Activated CD4-positive, alpha-beta T cell treated with anti-CD3 and anti-CD28 coated beads, Interleukin-2, amount 10 ng/mL, durations not matched to agents 7 days and 5 days (primary cell): ENCODE measurements around the gene QSOX2. TPM values are rescaled to one million over a fixed set of nuclear protein-coding genes. Genes with fewer than 3 reads are reported as not detected.
A peak's percentile ranks its signal among the peaks of the same experiment; 100 is the strongest.

Experiments
- CTCF ChIA-PET: fragments of 350-600 bp; sonication (Branson Sonifier 250); formaldehyde crosslinking; loops from one replicate; lab custom pipeline; 2021; ENCODE audit warnings: antibody characterized with exemption; lab: Charles Lee
- POLR2A ChIA-PET: fragments of 350-600 bp; sonication (Branson Sonifier 250); formaldehyde crosslinking; loops from one replicate; lab custom pipeline; 2021; ENCODE audit warnings: antibody characterized with exemption; lab: Charles Lee
- DNase-seq: peaks from one replicate; pipeline ENCODE4 v3.0.0-alpha.2; 2020
- H3K27ac Mint-ChIP-seq: one replicate; pipeline ENCODE4 v1.8.0; 2021; ENCODE audit warnings: mild to moderate bottlenecking, moderate library complexity, mixed read lengths
- H3K27me3 Mint-ChIP-seq: one replicate; pipeline ENCODE4 v1.8.0; 2021; ENCODE audit warnings: mixed read lengths
- H3K36me3 Mint-ChIP-seq: one replicate; pipeline ENCODE4 v1.8.0; 2021; ENCODE audit warnings: low read depth, mixed read lengths
- H3K4me1 Mint-ChIP-seq: one replicate; pipeline ENCODE4 v1.8.0; 2021; ENCODE audit warnings: mixed read lengths
- H3K4me3 Mint-ChIP-seq: one replicate; pipeline ENCODE4 v1.8.0; 2021; ENCODE audit warnings: mild to moderate bottlenecking, moderate library complexity, mixed read lengths
- H3K9me3 Mint-ChIP-seq: one replicate; pipeline ENCODE4 v1.8.0; 2021; ENCODE audit warnings: mixed read lengths
- total RNA-seq, 2 experiments: library from RNA; stranded (reverse); gene quantifications; one replicate each; pipeline ENCODE4 v1.2.3, GENCODE V29; 2021

QSOX2 gene, protein sequence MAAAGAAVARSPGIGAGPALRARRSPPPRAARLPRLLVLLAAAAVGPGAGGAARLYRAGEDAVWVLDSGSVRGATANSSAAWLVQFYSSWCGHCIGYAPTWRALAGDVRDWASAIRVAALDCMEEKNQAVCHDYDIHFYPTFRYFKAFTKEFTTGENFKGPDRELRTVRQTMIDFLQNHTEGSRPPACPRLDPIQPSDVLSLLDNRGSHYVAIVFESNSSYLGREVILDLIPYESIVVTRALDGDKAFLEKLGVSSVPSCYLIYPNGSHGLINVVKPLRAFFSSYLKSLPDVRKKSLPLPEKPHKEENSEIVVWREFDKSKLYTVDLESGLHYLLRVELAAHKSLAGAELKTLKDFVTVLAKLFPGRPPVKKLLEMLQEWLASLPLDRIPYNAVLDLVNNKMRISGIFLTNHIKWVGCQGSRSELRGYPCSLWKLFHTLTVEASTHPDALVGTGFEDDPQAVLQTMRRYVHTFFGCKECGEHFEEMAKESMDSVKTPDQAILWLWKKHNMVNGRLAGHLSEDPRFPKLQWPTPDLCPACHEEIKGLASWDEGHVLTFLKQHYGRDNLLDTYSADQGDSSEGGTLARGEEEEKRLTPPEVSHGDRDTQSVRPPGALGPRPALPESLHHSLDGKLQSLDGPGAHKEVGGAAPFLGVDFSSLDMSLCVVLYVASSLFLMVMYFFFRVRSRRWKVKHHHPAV
- 10 to 100 TPM; 13.7 to 14.0 TPM for total RNA-seq

DNA sequence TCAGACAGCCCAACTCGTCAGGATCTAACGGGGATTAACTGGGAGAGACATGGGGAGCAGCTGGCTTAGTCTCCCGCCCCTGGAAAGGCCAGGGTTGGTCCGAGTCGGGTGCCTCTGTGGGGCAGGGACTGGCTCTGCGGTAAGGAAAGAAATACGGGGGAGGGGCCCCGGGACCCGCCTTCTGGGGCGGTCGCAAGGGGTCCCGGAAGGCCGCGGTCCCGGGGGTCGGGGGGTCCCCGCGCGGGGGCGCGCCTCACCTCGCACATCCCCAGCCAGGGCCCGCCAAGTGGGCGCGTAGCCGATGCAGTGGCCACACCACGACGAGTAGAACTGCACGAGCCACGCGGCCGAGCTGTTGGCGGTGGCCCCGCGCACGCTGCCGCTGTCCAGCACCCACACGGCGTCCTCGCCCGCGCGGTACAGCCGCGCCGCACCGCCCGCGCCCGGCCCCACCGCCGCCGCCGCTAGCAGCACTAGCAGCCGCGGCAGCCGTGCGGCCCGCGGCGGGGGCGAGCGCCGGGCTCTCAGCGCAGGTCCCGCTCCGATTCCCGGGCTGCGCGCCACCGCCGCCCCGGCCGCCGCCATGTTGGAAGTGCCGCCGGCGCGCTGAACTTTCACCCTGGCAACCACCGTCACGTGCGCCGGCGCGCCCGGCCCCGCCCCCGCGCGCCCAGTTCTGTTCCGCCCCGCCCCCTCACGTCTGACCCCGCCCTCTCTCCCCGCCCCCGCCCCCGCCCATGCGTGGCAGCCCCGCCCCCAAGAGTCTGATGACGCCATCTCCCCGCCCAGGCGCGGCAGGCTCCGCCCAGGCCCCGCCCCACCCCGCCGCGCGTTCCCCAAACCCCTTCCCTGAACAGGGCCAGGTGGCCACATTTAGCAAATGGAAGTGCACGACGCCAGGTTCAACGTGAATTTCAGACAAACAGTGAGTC lies at the start of gene QSOX2:
Gene QSOX2, minus strand, starts transcription at position 594 of the 932 bp plus-strand sequence. Its CDS starts 9 bp downstream, at position 585.
- DNase-seq, result peak; percentile 82
- Mint-ChIP-seq H3K27me3 (peaks cover 1% of the 10 kb centered on the region), H3K27ac (peak within 1 kb of the TSS; percentile 92), H3K4me1 (peaks cover 29% of the 10 kb centered on the region), H3K9me3 (no peaks in the 10 kb centered on the region), H3K4me3 (peak within 1 kb of the TSS; percentile 91), H3K36me3 (no peaks in the 10 kb centered on the region)
- POLR2A ChIA-PET, result no interaction called here
- CTCF ChIA-PET, result interaction anchor here (0.6 kb wide), 1 partner anchor 276 kb away, joined by 3 read pairs; no protein-coding TSS in a partner anchor

DNA sequence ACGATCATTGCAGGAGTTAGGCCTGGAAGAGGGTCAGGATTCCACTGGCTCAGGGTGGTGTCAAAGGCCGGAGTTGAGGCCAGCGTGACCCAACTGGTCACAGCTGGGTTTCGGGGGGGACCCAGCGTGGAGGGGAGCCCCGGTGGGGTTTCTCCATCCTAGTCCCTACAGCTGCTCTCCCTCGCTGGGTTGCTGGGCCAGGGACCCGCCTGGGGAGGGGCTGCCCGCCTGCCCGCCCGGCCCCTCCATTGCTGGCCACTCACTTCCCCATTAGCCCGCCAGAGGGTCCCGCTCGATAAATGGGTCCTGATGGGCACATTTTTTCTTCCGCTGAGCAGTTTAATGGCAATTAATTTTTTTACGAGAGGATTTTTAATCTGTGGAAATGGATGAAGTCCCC lies 49.4 kb upstream of the QSOX2 start:
- Mint-ChIP-seq H3K9me3 (no peaks in the 10 kb centered on the region), H3K27ac (no peak overlapping the region), H3K27me3 (no peaks in the 10 kb centered on the region), H3K4me3 (no peak overlapping the region), H3K36me3 (no peaks in the 10 kb centered on the region), H3K4me1 (no peaks in the 10 kb centered on the region)
- DNase-seq, result no peak
- ChIA-PET POLR2A (no interaction called here), CTCF (no interaction called here)

DNA sequence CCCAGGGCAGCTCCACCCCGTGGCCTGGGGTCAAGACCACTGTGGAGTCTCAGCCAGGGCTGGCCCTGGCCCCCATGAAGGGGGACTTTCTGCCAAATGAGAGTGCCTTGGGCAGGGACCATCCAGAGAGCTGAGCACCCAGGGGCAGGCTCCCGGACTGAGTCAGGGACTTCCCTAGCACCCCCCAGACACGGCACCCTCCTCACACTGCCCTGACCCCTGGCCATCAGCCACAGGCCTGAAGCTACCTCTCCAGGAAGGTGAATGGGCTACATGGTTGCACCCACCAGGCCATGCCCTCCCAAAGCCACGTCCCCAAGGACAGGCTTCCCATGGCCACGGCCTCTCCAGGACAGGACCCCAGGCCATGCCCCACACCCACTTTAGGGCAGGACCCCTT lies 48.8 kb upstream of the QSOX2 start:
- no peak overlapping the region for H3K4me3 Mint-ChIP-seq
- no peaks in the 10 kb centered on the region for H3K36me3 Mint-ChIP-seq
- H3K9me3 Mint-ChIP-seq, result no peaks in the 10 kb centered on the region
- no peak overlapping the region for H3K27ac Mint-ChIP-seq
- ChIA-PET POLR2A (no interaction called here), CTCF (no interaction called here)
- H3K27me3 Mint-ChIP-seq, result no peaks in the 10 kb centered on the region
- no peaks in the 10 kb centered on the region for H3K4me1 Mint-ChIP-seq
- DNase-seq, result no peak

DNA sequence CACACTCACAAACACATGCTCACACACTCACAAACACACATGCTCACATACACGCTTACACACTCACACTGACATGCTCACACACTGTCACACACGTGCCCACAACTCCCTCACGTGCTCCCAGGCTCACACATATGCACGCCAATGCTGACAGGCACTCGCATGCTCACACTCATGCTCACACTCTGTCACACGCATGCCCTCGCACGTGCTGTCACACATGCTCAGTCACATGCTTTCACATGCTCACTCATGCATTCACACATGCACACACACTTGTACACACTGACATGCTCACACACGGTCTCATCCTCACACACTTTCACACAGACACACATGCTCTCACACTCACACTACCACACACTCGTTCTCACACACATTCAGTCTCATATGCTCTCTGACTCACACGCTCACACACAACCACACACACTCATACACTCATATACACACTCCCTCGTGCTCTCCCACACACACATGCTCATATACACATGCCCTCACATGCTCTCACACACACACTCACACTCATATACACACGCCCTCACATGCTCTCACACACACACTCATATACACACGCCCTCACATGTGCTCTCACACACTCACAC lies 48.0 kb upstream of the QSOX2 start:
- CTCF ChIA-PET, result no interaction called here
- DNase-seq, result no peak
- POLR2A ChIA-PET, result no interaction called here
- no peaks in the 10 kb centered on the region for H3K4me1 Mint-ChIP-seq
- H3K9me3 Mint-ChIP-seq, result no peaks in the 10 kb centered on the region
- H3K4me3 Mint-ChIP-seq, result no peak overlapping the region
- no peaks in the 10 kb centered on the region for H3K36me3 Mint-ChIP-seq
- H3K27ac Mint-ChIP-seq, result no peak overlapping the region
- no peaks in the 10 kb centered on the region for H3K27me3 Mint-ChIP-seq

DNA sequence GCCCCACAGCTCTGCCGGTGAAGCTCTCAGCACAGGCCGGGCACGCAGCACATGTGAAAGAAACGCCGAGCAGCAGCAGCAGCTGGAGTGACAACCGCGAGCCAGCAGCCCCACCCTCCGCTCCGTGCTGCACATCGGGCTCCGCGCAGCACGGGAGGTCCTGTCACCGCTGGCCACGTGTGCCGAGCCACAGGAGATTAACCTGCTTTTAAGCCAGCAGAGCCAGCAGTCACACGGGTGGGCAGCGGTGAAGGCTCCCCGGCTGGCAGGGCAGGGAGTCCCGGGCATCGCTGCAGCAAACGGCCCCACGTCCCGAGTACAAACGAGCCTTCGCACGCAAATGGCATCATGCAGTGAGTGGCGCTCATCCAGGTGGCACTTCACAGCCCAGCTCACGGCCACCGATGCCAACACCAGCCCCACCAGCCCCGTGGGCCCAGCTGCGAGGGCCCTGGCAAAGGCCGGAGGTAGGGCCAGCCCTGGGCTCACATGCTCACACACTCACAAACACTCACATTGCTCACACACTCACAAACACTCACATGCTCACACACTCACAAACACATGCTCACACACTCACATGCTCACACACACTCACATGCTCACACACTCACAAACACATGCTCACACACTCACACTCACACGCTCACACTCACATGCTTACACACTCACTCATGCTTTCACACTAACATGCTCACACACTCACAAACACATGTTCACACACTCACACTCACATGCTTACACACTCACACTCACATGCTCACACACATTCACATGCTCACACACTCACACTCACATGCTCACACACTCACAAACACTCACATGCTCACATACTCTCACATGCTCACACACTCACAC lies 47.2 kb upstream of the QSOX2 start:
- CTCF ChIA-PET, result no interaction called here
- POLR2A ChIA-PET, result no interaction called here
- H3K36me3 Mint-ChIP-seq, result no peaks in the 10 kb centered on the region

DNA sequence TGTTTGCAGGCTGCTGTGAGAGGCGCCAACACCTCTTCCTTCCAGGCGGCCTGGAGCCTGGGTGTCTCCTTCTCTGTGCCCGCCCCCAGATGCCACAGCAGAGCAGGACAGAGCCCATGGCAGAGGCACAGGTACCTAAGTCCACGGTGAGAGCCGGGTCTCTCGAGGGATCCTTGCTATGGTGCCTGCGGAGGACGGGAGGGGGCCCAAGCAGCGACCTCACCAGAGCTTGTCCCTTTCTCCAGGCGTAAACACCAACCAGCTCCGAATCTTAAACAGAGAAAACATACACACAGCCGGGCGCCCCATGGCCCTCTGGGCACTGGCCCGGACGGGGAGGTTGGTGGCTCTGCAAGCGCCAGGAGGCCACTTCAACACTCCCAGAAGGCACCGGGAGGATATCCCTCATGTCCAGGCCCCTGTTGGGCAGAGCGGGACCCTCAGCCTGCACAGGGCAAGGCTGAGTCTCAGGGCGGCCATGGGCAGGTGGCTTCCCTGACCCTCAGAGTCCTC lies 46.5 kb upstream of the QSOX2 start:
- Mint-ChIP-seq H3K4me1 (no peaks in the 10 kb centered on the region), H3K4me3 (no peak overlapping the region), H3K36me3 (no peaks in the 10 kb centered on the region), H3K27me3 (no peaks in the 10 kb centered on the region), H3K27ac (no peak overlapping the region), H3K9me3 (no peaks in the 10 kb centered on the region)
- DNase-seq, result no peak
- POLR2A ChIA-PET, result no interaction called here
- CTCF ChIA-PET, result no interaction called here

More for the DNA sequence above, 47.2 kb upstream of the QSOX2 start:
- Mint-ChIP-seq H3K27me3 (no peaks in the 10 kb centered on the region), H3K9me3 (no peaks in the 10 kb centered on the region), H3K4me3 (no peak overlapping the region), H3K27ac (no peak overlapping the region), H3K4me1 (no peaks in the 10 kb centered on the region)
- no peak for DNase-seq

DNA sequence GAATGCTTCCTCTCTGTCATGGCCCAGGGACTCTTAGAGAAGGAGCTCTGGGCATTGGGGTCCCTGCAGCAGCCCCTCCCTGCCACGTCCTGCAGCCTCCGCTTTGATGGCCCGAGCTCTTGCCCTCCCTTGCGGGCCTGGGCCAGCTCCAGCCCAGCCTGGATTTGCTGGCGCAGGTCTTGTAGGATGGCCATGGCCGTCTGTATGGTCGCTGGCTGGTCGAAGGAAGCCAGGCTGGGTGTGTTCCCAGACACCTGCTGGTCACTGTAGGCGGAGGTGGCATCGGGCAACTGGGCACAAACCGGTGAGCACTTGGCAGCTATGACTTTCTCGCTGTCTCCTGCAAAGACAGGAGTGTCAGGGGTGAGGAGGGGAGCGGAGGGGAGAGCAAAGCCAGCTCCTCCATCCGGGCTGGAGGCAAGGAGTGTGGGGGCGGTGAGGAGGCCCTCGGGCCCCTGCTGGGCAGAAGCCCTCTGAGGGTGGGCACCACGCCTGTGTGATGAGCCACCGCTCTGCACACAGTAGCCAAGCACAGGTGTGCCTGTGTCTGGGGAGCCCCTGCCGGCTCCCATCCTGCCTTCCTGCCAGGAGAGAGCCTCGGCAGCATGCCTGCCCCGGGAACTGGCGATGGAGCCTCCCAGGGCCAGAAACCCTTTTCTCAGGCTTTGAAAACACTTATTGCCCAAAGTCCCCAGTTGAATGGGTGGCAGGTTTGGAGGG lies 45.9 kb upstream of the QSOX2 start:
- Mint-ChIP-seq H3K9me3 (no peaks in the 10 kb centered on the region), H3K27ac (no peak overlapping the region), H3K4me1 (no peaks in the 10 kb centered on the region), H3K4me3 (no peak overlapping the region), H3K36me3 (no peaks in the 10 kb centered on the region), H3K27me3 (no peaks in the 10 kb centered on the region)
- no peak for DNase-seq
- ChIA-PET POLR2A (no interaction called here), CTCF (no interaction called here)

DNA sequence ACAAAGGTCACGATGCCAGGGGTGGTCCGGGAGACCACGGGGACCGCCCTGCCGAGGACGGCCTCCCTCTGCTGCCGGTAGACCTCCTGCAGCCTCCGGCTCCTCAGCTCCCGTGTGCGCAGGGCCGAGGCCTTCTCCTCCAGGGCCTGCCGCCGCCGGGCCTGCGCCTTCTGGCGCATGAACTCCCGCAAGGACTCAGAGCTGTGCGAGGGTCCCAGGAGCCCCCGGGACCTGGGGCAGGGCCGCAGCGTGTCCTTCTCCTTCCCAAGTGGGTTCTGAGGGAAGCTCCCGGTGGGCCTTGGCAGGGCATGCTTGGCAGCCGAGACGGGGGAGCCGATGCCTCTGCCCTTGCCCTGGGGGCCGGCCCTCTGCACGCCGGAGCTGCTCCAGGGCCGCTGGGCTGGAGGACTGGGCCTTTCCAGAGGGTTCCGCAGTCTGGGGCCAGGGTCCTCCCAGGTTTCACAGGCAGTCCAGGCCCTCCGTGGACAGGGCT lies 44.9 kb upstream of the QSOX2 start:
- no peak overlapping the region for H3K4me3 Mint-ChIP-seq
- ChIA-PET CTCF (no interaction called here), POLR2A (no interaction called here)
- DNase-seq, result no peak
- no peaks in the 10 kb centered on the region for H3K4me1 Mint-ChIP-seq
- no peak overlapping the region for H3K27ac Mint-ChIP-seq
- no peaks in the 10 kb centered on the region for H3K9me3 Mint-ChIP-seq
- H3K27me3 Mint-ChIP-seq, result no peaks in the 10 kb centered on the region
- no peaks in the 10 kb centered on the region for H3K36me3 Mint-ChIP-seq

DNA sequence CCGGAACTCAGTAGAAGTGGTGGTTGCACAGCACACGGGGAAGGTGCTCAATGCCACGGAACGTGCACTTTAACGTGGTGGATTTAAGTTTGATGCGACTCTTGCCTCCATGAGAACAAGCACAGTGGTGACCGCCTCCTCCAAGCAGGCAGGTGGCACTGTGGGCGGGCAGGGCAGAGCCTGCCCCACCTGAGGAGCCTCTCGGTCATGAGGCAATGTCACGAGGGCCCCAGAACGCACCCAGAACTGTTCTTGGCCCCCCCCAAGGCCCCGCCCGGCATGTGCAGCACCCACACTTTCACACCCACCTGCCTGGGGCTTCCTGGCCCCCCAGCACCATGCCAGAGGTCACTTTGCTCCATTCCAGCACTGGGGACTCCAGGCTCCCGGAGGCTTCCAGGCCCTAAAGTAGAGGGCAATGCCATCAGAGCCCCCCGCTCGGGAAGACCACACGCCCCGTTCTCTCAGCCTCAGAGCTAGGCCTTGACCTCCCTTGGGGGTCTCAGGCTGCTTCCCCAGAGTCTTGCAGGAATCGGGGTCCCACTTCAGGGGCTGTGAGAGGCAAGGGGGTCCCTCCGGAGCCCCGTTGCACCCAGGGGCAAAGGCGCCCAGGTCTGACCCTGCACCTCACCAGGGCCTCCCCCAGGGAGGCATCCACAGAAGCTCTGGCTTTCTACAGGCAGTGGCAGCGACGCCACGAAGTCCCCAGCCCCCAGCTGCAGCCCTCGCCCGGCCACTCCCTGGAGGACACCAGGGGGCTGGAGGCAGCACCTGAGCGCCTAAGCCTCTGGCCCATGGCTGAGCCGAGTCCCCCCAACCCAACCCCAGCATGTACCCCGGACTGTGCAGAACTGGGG lies 44.3 kb upstream of the QSOX2 start:
- H3K27me3 Mint-ChIP-seq, result no peaks in the 10 kb centered on the region
- POLR2A ChIA-PET, result no interaction called here
- H3K9me3 Mint-ChIP-seq, result no peaks in the 10 kb centered on the region
- DNase-seq, result no peak
- H3K27ac Mint-ChIP-seq, result no peak overlapping the region
- H3K36me3 Mint-ChIP-seq, result no peaks in the 10 kb centered on the region
- CTCF ChIA-PET, result no interaction called here
- no peak overlapping the region for H3K4me3 Mint-ChIP-seq
- H3K4me1 Mint-ChIP-seq, result no peaks in the 10 kb centered on the region

DNA sequence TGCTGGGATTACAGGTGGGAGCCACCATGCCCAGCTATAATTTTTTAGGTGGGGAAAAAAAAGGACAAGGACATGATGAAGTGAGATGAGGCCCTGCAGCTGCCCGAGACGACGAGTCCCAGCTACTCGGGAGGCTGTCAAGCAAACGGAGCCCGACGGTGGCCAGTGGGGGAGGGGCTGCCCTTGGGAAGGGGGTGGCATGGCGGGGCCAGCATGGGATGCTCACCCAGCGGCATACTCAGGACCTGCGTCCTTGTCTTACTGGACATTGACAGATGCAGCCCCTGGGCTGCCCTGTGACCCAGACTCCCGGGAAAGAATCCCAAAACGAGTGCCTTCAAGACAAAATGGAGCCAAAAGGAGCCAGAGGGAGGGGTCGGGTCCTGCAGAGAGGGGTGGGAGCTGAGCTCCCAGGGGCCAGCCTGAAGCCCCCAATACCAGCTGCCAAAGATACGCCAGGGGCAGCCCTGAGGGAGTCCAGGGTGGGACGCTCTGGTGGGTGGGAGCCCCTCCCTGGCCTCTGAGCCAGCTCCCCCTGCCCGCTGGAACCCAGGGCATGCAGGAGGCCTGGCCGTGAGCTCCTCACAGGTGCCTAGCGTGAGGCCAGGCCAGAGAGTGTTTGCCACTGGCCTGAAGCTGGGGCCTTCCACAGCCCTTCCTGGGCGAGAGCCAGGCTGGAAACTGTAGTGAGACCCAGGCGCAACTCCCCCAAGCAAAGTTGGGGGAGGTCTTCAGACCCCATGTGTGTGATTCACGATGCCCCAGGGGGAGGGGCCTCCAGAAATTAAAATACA lies 42.5 kb upstream of the QSOX2 start:
- Mint-ChIP-seq H3K36me3 (no peaks in the 10 kb centered on the region), H3K9me3 (no peaks in the 10 kb centered on the region), H3K27ac (no peak overlapping the region), H3K27me3 (no peaks in the 10 kb centered on the region), H3K4me1 (peaks cover 5% of the 10 kb centered on the region), H3K4me3 (no peak overlapping the region)
- no peak for DNase-seq
- ChIA-PET POLR2A (interaction anchor here (0.7 kb wide), 1 partner anchor 14 kb away, joined by 3 read pairs; no protein-coding TSS in a partner anchor), CTCF (no interaction called here)
